ENCODE results near the gene QPRT. TPM values are rescaled to one million over a fixed set of nuclear protein-coding genes. Genes with fewer than 3 reads are reported as not detected.

The QPRT gene
- total and polyA plus RNA-seq, 2 of the 13 experiments (the other 11 are each of a cell fraction or from before 2014, with no cell fraction given), result 130 to 218 TPM

GRCh38 chr16:29664091-29664921, 14.7 kb upstream of the QPRT start (continued):
- TF ChIP-seq ZNF703 (CRISPR knock-in tag; IDR thresholded peaks at IDR 0.05; ENCODE audit: borderline replicate concordance) (no peak), ZBTB40 (IDR thresholded peaks at IDR 0.05) (no peak), ZBTB40 (CRISPR knock-in tag; IDR thresholded peaks at IDR 0.05) (peak; percentile 24; the same call in 1 of the 2 replicates), PRPF4 (IDR thresholded peaks at IDR 0.05; ENCODE audit: low read depth, low read length, poor library complexity, severe bottlenecking) (no peak), CSRNP1 (CRISPR knock-in tag; IDR thresholded peaks at IDR 0.05) (no peak), MAX (IDR thresholded peaks at IDR 0.05) (peak; percentile 69), MXI1 (IDR thresholded peaks at IDR 0.05; ENCODE audit: borderline replicate concordance, low read depth, low read length) (0 out of 3 replicates have a peak, but pooled peaks have one; percentile 16), ZFP90 (CRISPR knock-in tag; IDR thresholded peaks at IDR 0.05; ENCODE audit: borderline replicate concordance) (peak; percentile 17; the same call in 1 of the 2 replicates), ZNF280D (CRISPR knock-in tag; IDR thresholded peaks at IDR 0.05) (no peak), ZNF704 (CRISPR knock-in tag; IDR thresholded peaks at IDR 0.05; ENCODE audit: borderline replicate concordance) (0 out of 2 replicates have a peak, but pooled peaks have one; percentile 42), ZBTB7A (CRISPR knock-in tag; IDR thresholded peaks at IDR 0.05) (0 out of 2 replicates have a peak, but pooled peaks have one; percentile 34), HCFC1 (IDR thresholded peaks at IDR 0.05; ENCODE audit: low read depth, low read length) (no peak)
